CD4-positive, alpha-beta T cell treated with Interleukin-12 subunit alpha and Interleukin-12 subunit beta, for 1 hour (primary cell): ENCODE measurements around the gene GABPA.
"Not testable (repeated sequence)": the region's sequence is repeated elsewhere in the genome, so short reads cannot be mapped to it uniquely, and the experiment has no call there.

Source experiments
- DNase-seq: peaks from one replicate; pipeline ENCODE4 v3.0.0-alpha.2; 2020

The GABPA gene

GRCh38 chr21:25742900-25743299 is 8.1 kb downstream of the GABPA start:
- no peak for DNase-seq

GRCh38 chr21:25744854-25745253 is 10.1 kb downstream of the GABPA start:
- no peak for DNase-seq

- DNase-seq: no peak
Observed at GRCh38 chr21:25750085-25750484, 15.3 kb downstream of the GABPA start.

- no peak for DNase-seq
Observed at GRCh38 chr21:25752416-25752815, 17.6 kb downstream of the GABPA start.

DNA sequence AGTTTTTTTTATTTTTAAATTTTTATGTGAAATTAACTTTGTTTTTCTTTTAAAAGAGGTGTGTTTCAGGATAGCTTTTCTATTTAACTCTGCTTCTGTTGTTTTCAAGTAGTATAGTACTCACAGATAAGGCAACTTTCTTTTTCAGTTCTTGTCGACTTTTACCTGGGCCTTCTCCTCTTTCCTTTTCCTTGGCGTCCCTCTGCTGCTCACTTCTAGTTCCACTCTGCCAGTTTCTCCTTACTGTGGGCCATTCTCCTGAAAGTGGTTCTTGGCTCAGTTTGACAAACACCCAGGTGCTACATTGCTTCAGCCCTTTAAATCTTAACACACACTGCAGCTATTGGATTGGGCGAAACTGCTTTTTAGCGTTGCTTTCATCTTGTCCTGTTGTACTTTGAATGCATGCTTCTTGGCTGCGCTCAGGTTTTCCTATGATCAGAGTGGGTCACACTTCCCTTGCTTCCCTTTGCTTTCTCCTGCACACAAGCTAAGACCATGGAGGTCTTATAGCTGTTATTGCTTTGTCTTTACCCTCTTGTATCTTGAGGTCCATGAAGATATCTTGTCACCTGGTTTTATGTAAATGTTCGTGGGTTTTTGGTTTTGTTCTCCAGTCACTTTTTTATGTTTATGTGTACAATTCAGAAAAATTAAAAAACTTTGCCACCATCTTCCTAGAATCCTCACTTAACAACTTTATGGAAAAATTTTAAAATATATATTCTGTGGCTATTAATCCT is 21.6 kb downstream of the GABPA start:
- no peak for DNase-seq

DNA sequence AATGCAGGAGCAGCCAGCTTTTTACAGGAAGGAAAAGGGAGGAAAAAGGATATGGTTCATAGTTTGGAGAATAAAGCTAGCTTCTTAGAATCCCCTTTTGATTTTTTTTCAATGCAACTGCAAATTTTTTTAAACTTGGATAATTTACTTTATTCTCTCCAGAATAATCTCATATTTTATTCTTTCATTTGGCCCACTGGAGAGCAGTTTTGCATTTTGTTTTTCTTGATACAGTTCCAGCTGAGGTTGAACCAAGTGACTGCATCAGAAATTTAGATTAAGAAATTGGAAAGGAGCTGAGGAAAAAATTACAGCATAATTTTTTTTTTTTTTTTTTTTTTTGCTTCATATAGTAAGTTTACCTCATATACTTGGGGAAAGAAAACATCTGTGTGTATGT is 22.8 kb downstream of the GABPA start:
- DNase-seq: no peak

GRCh38 chr21:25759573-25759972 is 24.8 kb downstream of the GABPA start:
- no peak for DNase-seq

DNA sequence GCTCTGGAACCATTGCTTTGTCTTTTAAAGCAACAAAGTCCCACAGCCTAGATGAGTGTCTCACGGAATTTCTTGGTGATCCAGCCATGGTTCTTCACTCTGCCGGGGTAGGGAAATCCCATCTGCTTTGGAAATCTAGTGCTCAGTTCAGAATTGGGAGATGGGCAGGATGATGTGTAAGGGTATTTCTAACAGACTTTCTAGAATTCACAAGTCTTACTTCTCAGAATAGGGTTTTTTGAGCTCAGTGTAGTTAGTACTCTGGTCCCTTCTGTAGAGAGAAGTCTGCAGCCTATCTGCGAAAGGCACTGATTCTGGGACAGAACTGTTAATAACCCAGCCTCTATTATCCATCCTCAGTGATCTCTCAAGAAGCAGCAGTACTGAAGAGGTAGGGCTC is 25.3 kb downstream of the GABPA start:
- no peak for DNase-seq

DNA sequence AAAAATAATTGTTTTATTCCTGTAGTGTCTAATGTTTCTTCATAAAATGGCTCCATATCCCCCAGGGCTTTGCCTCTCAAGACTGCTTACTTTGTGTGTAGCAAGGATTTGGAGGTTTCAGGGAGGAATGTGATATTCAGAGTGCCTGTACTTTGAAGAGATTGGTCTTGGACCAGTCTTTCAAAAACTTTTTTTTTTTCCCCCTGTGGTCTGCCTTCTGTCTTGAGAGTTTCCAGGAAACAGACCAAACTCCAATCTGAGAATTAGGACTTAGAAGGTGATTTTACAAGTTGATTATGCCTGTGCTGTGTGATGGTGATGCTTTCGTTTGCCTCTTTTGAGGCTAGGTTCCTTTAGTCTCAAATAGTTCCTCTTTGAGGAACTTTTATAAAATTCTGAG is 25.9 kb downstream of the GABPA start:
- no peak for DNase-seq

- no peak for DNase-seq
Observed at GRCh38 chr21:25764065-25764464, 29.3 kb downstream of the GABPA start.

DNA sequence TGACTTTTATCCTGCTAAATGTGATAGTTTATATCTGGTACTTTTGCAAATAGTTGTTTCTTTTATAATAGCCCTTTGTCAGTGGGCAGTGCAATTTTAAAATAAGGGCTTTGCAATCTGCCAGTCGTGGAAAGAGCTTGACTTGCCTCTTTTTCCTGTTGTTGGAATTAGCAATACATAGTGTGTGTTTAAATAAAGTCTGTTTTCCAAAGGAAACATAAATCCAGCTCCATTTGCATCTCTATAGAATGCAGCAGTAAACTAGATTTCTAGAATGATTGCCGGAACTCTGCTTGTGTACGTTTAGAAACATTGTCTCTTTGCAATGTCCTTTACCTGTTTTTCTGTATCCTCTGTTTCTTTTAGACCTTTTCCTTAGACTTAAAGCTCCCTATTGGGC is 33.1 kb downstream of the GABPA start:
- DNase-seq: no peak

DNA sequence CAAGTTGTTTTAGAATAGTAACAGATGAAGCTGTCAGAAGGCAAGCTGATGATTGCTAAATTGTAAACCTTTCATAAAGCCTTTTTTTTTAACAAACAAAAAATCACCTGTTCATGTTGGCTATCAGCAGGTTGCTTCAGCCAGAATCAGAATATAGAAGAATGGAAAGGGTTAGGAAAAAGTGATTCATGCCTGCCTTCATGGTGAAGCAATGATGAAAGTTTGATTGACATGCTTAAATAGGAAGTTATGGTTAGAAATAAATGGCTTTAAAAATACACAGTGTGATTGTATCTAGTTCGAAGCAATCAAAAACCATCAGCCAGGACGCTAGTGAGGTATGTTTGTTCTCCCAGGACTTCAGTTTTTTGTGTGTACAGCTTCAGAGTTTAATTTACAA is 37.9 kb downstream of the GABPA start:
- DNase-seq: no peak

- DNase-seq: no peak
Observed at GRCh38 chr21:25776440-25776839, 41.7 kb downstream of the GABPA start.

- DNase-seq: not testable (repeated sequence)
Observed at GRCh38 chr21:25778126-25778875, 43.5 kb downstream of the GABPA start.

GRCh38 chr21:25788677-25789076 is 53.9 kb downstream of the GABPA start:
- no peak for DNase-seq

DNA sequence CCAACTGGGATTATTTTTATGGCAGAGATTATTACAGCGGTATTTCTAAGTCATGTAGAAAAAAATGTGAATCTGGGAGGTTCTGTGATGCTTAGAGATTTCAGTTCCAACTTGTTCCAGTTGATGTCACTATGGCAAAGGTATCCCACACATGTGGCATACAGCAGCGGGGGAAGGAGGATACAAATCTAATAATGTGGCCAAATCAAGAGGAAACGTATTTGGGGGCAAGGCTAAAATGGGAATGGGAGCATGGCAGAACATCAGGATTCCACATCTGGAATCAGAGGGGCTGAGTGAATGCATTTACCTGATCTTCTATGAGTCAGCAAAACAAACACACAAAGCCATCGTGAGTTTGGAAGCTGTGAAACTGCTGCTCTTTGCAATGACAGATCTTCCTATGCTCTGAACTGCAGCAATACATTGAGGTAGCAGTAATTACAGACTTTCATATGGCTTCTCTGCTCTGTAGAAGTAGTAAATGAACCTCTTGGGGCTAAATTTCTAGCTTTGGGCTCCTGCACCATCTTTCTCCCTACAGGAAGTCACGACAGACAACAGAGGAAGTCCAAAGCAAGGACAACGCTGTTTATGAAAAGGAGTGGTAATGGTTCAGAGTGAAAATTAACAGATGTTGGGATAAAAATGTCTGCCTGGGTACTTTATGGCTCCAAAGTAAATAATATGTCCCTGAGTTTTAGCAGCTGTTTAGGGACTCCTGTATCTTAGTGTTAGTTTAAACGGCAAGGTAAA is 55.5 kb downstream of the GABPA start:
- DNase-seq: peak; percentile 7

DNA sequence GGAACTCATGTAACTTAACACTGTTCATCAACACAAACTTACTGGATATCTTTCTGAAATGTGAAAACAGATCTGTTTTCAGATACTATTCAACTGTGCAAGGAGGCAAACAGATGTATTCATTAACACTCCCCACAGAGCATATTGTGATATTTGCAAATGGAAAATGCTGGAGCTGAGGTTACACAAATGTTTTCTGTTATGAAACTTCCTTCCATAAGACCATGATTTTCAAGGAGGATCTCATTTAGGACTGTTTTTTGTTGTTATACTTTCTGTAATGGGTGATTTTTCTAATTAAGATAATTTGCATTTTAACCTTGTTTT is 56.1 kb downstream of the GABPA start:
- DNase-seq: no peak

GRCh38 chr21:25791319-25791718 is 56.5 kb downstream of the GABPA start:
- DNase-seq: no peak

DNA sequence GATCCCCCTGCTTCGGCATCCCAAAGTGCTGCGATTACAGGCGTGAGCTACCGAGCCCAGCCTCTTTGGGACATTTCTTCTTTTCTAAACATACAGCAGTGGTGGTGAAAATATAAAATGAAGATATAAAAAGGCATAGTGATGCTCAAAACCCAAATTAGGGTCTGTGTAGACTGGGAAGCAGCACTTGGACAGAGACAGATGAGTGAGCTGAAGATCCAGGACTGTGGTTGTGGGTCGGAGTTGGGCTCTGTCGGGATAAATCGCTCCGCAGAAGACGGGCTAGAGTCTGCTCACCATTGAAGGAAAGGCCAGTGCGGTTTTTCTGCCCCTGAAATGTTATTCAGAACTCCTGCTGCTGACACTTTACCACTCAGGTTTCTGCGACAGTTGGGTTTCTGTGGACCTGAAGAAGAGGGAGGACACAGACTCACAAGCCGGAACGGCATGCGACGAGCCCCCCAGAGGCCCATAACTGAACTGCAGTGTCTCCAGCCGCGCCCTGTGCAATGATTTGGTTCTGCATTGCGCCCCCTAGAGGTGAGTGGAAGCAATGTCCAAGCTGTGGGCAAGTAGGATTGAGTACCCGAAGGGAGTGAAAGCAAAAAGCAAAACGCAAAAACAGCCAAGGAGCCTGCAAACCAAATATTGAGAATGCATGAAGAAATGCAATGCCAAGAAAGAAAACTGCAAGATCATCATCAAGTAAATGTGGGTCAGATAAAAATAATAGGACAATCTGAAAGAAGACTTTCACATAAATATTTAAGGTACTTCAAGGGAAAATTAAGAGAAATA is 66.6 kb downstream of the GABPA start:
- peak; percentile 86 for DNase-seq

DNA sequence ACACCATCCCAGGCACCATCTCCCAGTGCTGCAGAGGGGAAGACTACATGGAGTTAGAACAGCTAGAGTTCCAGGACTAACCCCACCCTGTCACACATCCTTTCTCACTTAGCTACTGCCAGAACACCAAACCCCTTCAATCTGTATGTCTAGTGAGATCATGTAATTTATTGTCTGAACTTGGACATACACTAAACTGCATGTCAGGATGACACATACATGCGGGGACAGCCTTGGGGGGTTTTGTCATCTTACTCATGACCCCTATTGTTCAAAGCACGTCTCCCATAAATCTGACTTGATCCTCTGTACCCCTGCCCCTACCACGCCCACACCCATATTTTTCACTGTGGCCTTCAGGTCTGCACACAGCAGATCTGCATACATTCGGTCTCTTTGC is 71.3 kb downstream of the GABPA start:
- no peak for DNase-seq

GRCh38 chr21:25807191-25807590 is 72.4 kb downstream of the GABPA start:
- DNase-seq: no peak

DNA sequence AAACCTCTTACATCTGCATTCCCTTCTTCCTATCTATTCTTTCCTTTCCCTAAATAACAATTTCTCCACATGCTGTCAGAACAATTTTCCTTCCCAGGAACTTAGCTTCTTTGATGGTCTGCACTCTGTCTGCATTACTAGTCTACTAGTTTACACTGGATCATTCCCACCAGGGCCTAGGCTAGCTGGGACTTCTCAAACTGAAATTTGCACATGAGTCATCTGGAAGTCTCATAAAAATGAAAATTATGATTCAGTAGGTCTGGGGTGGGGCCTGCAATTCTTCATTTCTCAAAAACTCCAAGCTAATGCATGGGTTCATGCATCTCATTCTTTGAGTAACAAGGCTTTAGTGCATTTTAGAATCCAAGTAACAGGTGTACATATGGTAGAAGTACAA is 74.2 kb downstream of the GABPA start:
- DNase-seq: no peak

DNA sequence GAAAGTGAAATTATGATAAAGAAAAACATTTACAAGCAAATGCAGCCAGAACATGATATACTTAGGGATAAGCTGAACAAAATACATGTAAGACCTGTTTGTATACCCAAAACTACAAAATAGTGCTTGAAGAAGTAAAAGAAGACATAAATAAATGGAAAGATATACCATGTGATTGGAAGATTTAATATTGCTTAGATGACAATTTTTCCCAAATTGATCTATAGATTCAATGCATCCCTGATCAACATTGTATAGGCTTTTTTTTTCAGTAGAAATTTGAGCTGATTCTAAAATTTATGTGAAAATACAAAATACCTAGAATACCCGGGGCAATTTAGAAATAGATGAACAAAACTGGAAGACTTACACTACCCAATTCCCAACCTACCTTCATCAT is 76.4 kb downstream of the GABPA start:
- no peak for DNase-seq
